Thymus (tissue), 11 donors: ENCODE results near the gene COL15A1. TPM values are rescaled to one million over a fixed set of nuclear protein-coding genes. Genes with fewer than 3 reads are reported as not detected.
A peak's percentile ranks its signal among the peaks of the same experiment; 100 is the strongest.

Experiments used
- DNase-seq, 9 donors: peaks; one replicate each; pipeline ENCODE4 v3.0.0-alpha.2; 2013; ENCODE audit warnings: low spot score in 9 of 9, low read depth in 6 of 9, missing footprints in 1 of 9
- H3K27ac ChIP-seq, 2 donors: one replicate each; pipeline ENCODE4 v1.5.1; 2013; ENCODE audit warnings: control low read depth in 1 of 2, low read depth in 1 of 2, low read length in 1 of 2, mild to moderate bottlenecking in 1 of 2, moderate library complexity in 1 of 2
- H3K27me3 ChIP-seq, 2 donors: one replicate each; pipeline ENCODE4 v1.5.1; 2013; ENCODE audit warnings: low read length in 1 of 2; ENCODE audit not compliant: control insufficient read depth in 2 of 2, insufficient read depth in 1 of 2
- H3K36me3 ChIP-seq, 2 donors: one replicate each; pipeline ENCODE4 v1.5.1; 2013; ENCODE audit warnings: low read length in 1 of 2, mild to moderate bottlenecking in 1 of 2, moderate library complexity in 1 of 2; ENCODE audit not compliant: control insufficient read depth in 2 of 2, insufficient read depth in 2 of 2
- H3K4me1 ChIP-seq, 2 donors: one replicate each; pipeline ENCODE4 v1.5.1; 2013; ENCODE audit warnings: low read length in 2 of 2; ENCODE audit not compliant: control insufficient read depth in 2 of 2, insufficient read depth in 2 of 2
- H3K4me3 ChIP-seq, 2 donors: one replicate each; pipeline ENCODE4 v1.5.1; 2013; ENCODE audit warnings: low read length in 2 of 2, control low read depth in 1 of 2, mild to moderate bottlenecking in 1 of 2
- H3K9me3 ChIP-seq, 2 donors: one replicate each; pipeline ENCODE4 v1.5.1; 2013; ENCODE audit warnings: low read length in 1 of 2, mild to moderate bottlenecking in 1 of 2; ENCODE audit not compliant: control insufficient read depth in 2 of 2, insufficient read depth in 1 of 2
- WGBS: extraction: QIAGEN DNeasy Blood & Tissue Kit; methylation state at CpG from one replicate; pipeline ENCODE4 v1.1.7; 2013; 5-methylcytosine and 5-hydroxymethylcytosine counted together
- polyA plus RNA-seq: library from polyadenylated mRNA; stranded (reverse); fragments of 200-250 nt; gene quantifications from one replicate; pipeline ENCODE4 v1.2.3, GENCODE V29; 2013
- total RNA-seq: library from RNA; stranded (reverse); fragments of 120-200 nt; gene quantifications from one replicate; pipeline ENCODE4 v1.2.4, GENCODE V29; 2013
- donor health status: healthy.

Gene COL15A1
- total and polyA plus RNA-seq, 2 donors, result 3.8 to 13.2 TPM

GRCh38 chr9:98990181-98990870 is 46.6 kb downstream of the COL15A1 start:
- H3K36me3 ChIP-seq, result no peaks in the 10 kb centered on the region
- H3K9me3 ChIP-seq, result no peaks in the 10 kb centered on the region
- no peaks in the 10 kb centered on the region for H3K4me1 ChIP-seq
- H3K4me3 ChIP-seq, result no peak overlapping the region
- 81% methylated on average over 8 of the region's 8 CpGs for WGBS
- no peak for DNase-seq
- H3K27ac ChIP-seq, result no peak overlapping the region
- H3K27me3 ChIP-seq, result peaks cover 0 to 4% of the 10 kb centered on the region in 2 donors

- no peak overlapping the region for H3K27ac ChIP-seq
- H3K27me3 ChIP-seq, result peaks cover 0 to 7% of the 10 kb centered on the region in 2 donors
- H3K36me3 ChIP-seq, result no peaks in the 10 kb centered on the region
- no peak overlapping the region for H3K4me3 ChIP-seq
- H3K4me1 ChIP-seq, result no peaks in the 10 kb centered on the region
- WGBS, result 95% methylated on average over 33 of the region's 33 CpGs
- no peak for DNase-seq
- H3K9me3 ChIP-seq, result no peaks in the 10 kb centered on the region
These were observed 48.6 kb downstream of the COL15A1 start for GRCh38 chr9:98992107-98992884.

- H3K36me3 ChIP-seq, result no peaks in the 10 kb centered on the region
- H3K27me3 ChIP-seq, result peaks cover 0 to 10% of the 10 kb centered on the region in 2 donors
- H3K4me1 ChIP-seq, result no peaks in the 10 kb centered on the region
- H3K27ac ChIP-seq, result no peak overlapping the region
- H3K9me3 ChIP-seq, result no peaks in the 10 kb centered on the region
- no peak for DNase-seq
- WGBS, result 91% methylated on average over 6 of the region's 6 CpGs
- no peak overlapping the region for H3K4me3 ChIP-seq
These were observed 49.3 kb downstream of the COL15A1 start for GRCh38 chr9:98992885-98993569.

GRCh38 chr9:98993570-98993945 is 49.9 kb downstream of the COL15A1 start:
- H3K27me3 ChIP-seq, result peaks cover 0 to 13% of the 10 kb centered on the region in 2 donors
- H3K9me3 ChIP-seq, result no peaks in the 10 kb centered on the region
- H3K4me1 ChIP-seq, result no peaks in the 10 kb centered on the region
- no peaks in the 10 kb centered on the region for H3K36me3 ChIP-seq
- WGBS, result 82% methylated on average over 6 of the region's 6 CpGs
- DNase-seq, result peak in 1 of 9 donors; percentile 26
- no peak overlapping the region for H3K27ac ChIP-seq
- H3K4me3 ChIP-seq, result no peak overlapping the region

GRCh38 chr9:98994172-98995058 is 50.7 kb downstream of the COL15A1 start:
- no peaks in the 10 kb centered on the region for H3K4me1 ChIP-seq
- no peak overlapping the region for H3K27ac ChIP-seq
- peaks cover 0 to 15% of the 10 kb centered on the region in 2 donors for H3K27me3 ChIP-seq
- no peaks in the 10 kb centered on the region for H3K9me3 ChIP-seq
- no peak overlapping the region for H3K4me3 ChIP-seq
- DNase-seq, result no peak
- 89% methylated on average over 12 of the region's 12 CpGs for WGBS
- no peaks in the 10 kb centered on the region for H3K36me3 ChIP-seq

- WGBS, result 90% methylated on average over 3 of the region's 3 CpGs
- H3K4me3 ChIP-seq, result no peak overlapping the region
- no peak for DNase-seq
- no peaks in the 10 kb centered on the region for H3K4me1 ChIP-seq
- H3K36me3 ChIP-seq, result no peaks in the 10 kb centered on the region
- no peak overlapping the region for H3K27ac ChIP-seq
- peaks cover 0 to 15% of the 10 kb centered on the region in 2 donors for H3K27me3 ChIP-seq
- no peaks in the 10 kb centered on the region for H3K9me3 ChIP-seq
These were observed 51.5 kb downstream of the COL15A1 start for GRCh38 chr9:98995059-98995671.

- Histone ChIP-seq H3K27me3 (peaks cover 0 to 15% of the 10 kb centered on the region in 2 donors), H3K36me3 (no peaks in the 10 kb centered on the region), H3K4me1 (peaks cover 6% of the 10 kb centered on the region in 2 donors), H3K4me3 (no peak overlapping the region), H3K27ac (no peak overlapping the region), H3K9me3 (no peaks in the 10 kb centered on the region)
- WGBS, result 96% methylated on average over 7 of the region's 7 CpGs
- no peak for DNase-seq
These were observed 52.3 kb downstream of the COL15A1 start for GRCh38 chr9:98995971-98996504.

- Histone ChIP-seq H3K4me1 (peaks cover 8 to 16% of the 10 kb centered on the region in 2 donors), H3K9me3 (no peaks in the 10 kb centered on the region), H3K36me3 (no peaks in the 10 kb centered on the region), H3K4me3 (no peak overlapping the region), H3K27me3 (peaks cover 0 to 15% of the 10 kb centered on the region in 2 donors), H3K27ac (no peak overlapping the region)
- no peak for DNase-seq
- 16% methylated on average over 4 of the region's 4 CpGs for WGBS
These were observed 53.9 kb downstream of the COL15A1 start for GRCh38 chr9:98997604-98998003.
